Stimulated activated CD4-positive, alpha-beta T cell treated with anti-CD3 and anti-CD28 coated beads, Interleukin-1b, Interleukin-23, amount 100 ng/mL, for 1 hour (primary cell): ENCODE results near the gene SLBP.

Experiments
- DNase-seq, 2 donors: peaks; one replicate each; pipeline ENCODE4 v3.0.0-alpha.2; 2020; ENCODE audit warnings: low read depth in 2 of 2

The SLBP gene

GRCh38 chr4:1654216-1654955, 57.7 kb downstream of the SLBP start:
- no peak for DNase-seq

- no peak for DNase-seq
Measured at GRCh38 chr4:1653776-1654175, 58.3 kb downstream of the SLBP start.

- no peak for DNase-seq
Measured at GRCh38 chr4:1652088-1652487, 60.0 kb downstream of the SLBP start.

GRCh38 chr4:1651609-1652008, 60.5 kb downstream of the SLBP start:
- no peak for DNase-seq

- DNase-seq, result no peak
Measured at GRCh38 chr4:1648962-1649361, 63.2 kb downstream of the SLBP start.

DNA sequence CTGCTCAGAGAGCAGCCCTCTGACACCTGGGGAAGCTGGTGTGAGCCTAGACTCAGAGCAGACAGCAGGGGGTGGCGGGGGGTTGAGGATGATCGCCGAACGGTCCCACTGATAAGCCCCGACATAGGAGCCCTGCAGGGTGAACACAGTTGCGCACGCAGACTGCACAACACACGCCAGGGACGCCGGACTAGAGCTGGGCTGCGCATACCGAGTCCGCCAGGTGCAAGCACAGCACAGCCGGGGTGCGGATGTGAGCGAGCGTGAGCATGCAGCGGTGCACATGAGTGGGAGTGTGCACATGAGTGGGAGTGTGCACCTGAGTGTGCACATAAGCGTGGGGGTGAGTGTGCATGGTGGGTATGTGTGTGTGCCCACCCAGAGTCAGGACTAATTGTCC, 64.7 kb downstream of the SLBP start:
- no peak for DNase-seq

GRCh38 chr4:1646690-1647089, 65.4 kb downstream of the SLBP start:
- DNase-seq, result no peak

DNA sequence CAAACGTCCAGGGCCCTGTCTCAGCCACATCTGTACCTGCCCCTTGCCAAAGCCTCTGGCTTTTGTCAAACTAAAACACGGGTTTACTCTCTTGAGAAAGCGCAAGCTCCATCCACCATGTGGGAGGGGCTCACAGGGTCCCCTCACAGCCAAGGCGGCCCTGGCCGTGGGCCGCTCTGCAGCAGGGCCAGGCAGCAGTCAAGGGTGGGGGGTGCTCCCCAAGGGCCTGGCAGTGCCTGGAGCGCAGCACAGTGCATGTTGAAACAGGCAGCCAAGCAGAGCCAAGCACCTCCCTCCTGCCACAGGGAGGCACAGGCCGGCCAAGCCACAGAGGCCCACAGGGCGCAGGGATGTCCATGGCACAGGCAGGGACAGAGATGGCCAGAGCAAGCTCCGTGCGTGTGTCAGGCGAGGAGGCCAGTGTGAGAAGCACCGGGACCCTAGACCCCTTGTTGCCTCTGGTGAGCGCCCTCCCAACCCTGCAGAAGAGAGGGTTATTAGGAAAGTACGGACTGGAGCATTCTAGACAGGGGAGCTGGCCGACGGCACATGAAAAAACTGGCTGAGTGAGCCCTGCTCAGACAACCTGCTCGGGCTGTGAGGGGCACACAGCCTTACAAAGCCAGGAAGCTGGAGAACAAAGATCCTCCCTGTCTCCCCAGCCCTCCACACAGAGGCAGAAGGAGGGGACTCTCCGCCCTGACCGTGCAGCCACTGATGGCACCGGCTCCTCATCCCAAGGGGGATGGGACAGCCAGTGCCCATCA, 67.0 kb downstream of the SLBP start:
- no peak for DNase-seq

DNA sequence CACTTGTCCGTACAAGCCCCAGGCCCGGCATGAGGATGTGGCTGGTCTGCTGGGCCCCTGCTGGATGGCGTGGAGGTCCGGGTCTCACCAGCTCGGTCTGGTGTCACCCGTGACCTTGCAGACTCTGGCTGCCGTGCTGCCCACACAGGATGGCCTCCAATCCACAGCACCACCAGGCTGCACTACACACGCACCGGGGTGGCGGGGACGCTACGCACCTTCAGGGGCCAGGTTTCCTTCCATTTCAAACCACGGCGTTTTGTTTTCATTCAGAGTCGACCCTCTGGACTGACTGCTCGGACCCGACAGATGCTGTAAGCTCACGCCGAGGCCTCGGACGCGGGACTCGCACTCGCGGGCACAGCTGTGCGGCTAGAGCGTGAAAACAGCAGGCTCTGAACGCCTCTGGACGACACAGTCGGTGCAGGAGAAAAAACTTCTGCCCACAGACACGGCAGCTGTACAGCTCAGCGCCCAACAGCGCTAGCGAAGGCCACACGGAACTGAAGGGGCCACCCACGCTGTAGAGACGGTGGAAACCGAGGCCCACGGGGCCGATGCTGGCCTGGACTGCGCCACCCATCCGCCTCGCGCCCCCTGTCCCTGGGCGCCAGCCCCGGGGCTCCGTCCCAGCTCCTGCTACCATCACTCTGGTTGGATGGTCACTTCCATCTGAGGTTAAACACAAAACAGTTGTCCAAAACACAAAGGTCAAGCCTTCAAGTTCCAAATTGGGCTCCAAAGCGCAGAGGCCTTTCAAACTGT, 68.0 kb downstream of the SLBP start:
- DNase-seq, result no peak
